ENCODE results near the gene FAM174B.

The FAM174B gene

GRCh38 chr15:92574566-92574965 lies 81.0 kb downstream of the FAM174B start:
- in situ Hi-C loops (cut with HindIII; ENCODE audit: low pct_unique_long_range_greater_than_20kb, low sequenced_read_pairs), result no loop called here
- no peak for TF ChIP-seq JUND (IDR thresholded peaks at IDR 0.05; ENCODE audit: low read depth)
- no peak for DNase-seq (ENCODE audit: low read depth in 1 of 2, low spot score in 1 of 2)

- no peak for DNase-seq (ENCODE audit: low read depth in 1 of 2, low spot score in 1 of 2)
- TF ChIP-seq JUND (IDR thresholded peaks at IDR 0.05; ENCODE audit: low read depth), result no peak
- in situ Hi-C loops (cut with HindIII; ENCODE audit: low pct_unique_long_range_greater_than_20kb, low sequenced_read_pairs), result no loop called here
Observed at GRCh38 chr15:92574161-92574560, 81.4 kb downstream of the FAM174B start.

- DNase-seq (ENCODE audit: low read depth in 1 of 2, low spot score in 1 of 2), result no peak
- TF ChIP-seq JUND (IDR thresholded peaks at IDR 0.05; ENCODE audit: low read depth), result no peak
- in situ Hi-C loops (cut with HindIII; ENCODE audit: low pct_unique_long_range_greater_than_20kb, low sequenced_read_pairs), result no loop called here
Observed at GRCh38 chr15:92571824-92572223, 83.8 kb downstream of the FAM174B start.

- no peak for DNase-seq (ENCODE audit: low read depth in 1 of 2, low spot score in 1 of 2)
- no peak for TF ChIP-seq JUND (IDR thresholded peaks at IDR 0.05; ENCODE audit: low read depth)
- in situ Hi-C loops (cut with HindIII; ENCODE audit: low pct_unique_long_range_greater_than_20kb, low sequenced_read_pairs), result no loop called here
Observed at GRCh38 chr15:92570391-92570790, 85.2 kb downstream of the FAM174B start.

GRCh38 chr15:92569778-92570177 lies 85.8 kb downstream of the FAM174B start:
- in situ Hi-C loops (cut with HindIII; ENCODE audit: low pct_unique_long_range_greater_than_20kb, low sequenced_read_pairs), result no loop called here
- no peak for TF ChIP-seq JUND (IDR thresholded peaks at IDR 0.05; ENCODE audit: low read depth)
- no peak for DNase-seq (ENCODE audit: low read depth in 1 of 2, low spot score in 1 of 2)

Data from T47D (cell line).